Calu3 (cell line): ENCODE data around the gene UAP1L1. TPM values are rescaled to one million over a fixed set of nuclear protein-coding genes. Genes with fewer than 3 reads are reported as not detected.
A peak's percentile ranks its signal among the peaks of the same experiment; 100 is the strongest.

Source experiments
- BruUV-seq: library from RNA; stranded (reverse); fragments of 400-500 nt; replicated peaks from 2 replicates; lab custom pipeline; 2021; lab: Mats Ljungman, UMichigan
- CTCF ChIA-PET: fragments of 300-600 bp; sonication (Branson Sonifier 250); formaldehyde crosslinking; loops from one replicate; lab custom pipeline; 2022; ENCODE audit warnings: antibody characterized with exemption; lab: Charles Lee
- DNase-seq: peaks from one replicate; pipeline ENCODE4 v3.0.0; 2022
- H3K27ac Mint-ChIP-seq: one replicate; pipeline ENCODE4 v1.8.0; 2022; ENCODE audit warnings: mixed read lengths; ENCODE audit not compliant: unreplicated experiment
- H3K27me3 Mint-ChIP-seq: one replicate; pipeline ENCODE4 v1.8.0; 2022; ENCODE audit warnings: mixed read lengths; ENCODE audit not compliant: unreplicated experiment
- H3K36me3 Mint-ChIP-seq: one replicate; pipeline ENCODE4 v1.8.0; 2022; ENCODE audit warnings: mild to moderate bottlenecking, moderate library complexity, mixed read lengths; ENCODE audit not compliant: insufficient read depth, unreplicated experiment
- H3K4me1 Mint-ChIP-seq: one replicate; pipeline ENCODE4 v1.8.0; 2022; ENCODE audit warnings: mild to moderate bottlenecking, low read depth, mixed read lengths; ENCODE audit not compliant: unreplicated experiment
- H3K4me3 Mint-ChIP-seq: one replicate; pipeline ENCODE4 v1.8.0; 2022; ENCODE audit warnings: mild to moderate bottlenecking, low read depth, moderate library complexity, mixed read lengths; ENCODE audit not compliant: unreplicated experiment
- H3K9me3 Mint-ChIP-seq: one replicate; pipeline ENCODE4 v1.8.0; 2022; ENCODE audit warnings: low read depth, mixed read lengths; ENCODE audit not compliant: unreplicated experiment
- CTCF ChIP-seq: fragments of 200-600 bp; IDR thresholded peaks from one replicate; pipeline ENCODE4 v1.8.0; 2022; ENCODE audit warnings: antibody characterized with exemption; ENCODE audit not compliant: unreplicated experiment
- intact Hi-C: fragments of 100-400 bp; cut with micrococcal nuclease; formaldehyde crosslinking; loops from one replicate; pipeline ENCODE4 v1.10.0; 2022; ENCODE audit not compliant: unreplicated experiment
- total RNA-seq: library from RNA; stranded (reverse); gene quantifications from 2 replicates; pipeline ENCODE4 v1.2.3, GENCODE V29; 2022

Gene UAP1L1
- total RNA-seq, 1 experiment from 2014 or later = 9.1 TPM

- Mint-ChIP-seq H3K4me1 (peaks cover 8% of the 10 kb centered on the region), H3K27ac (no peak overlapping the region), H3K4me3 (peak overlapping the region; percentile 44), H3K9me3 (no peaks in the 10 kb centered on the region), H3K27me3 (no peaks in the 10 kb centered on the region), H3K36me3 (peaks cover 14% of the 10 kb centered on the region)
- TF ChIP-seq CTCF = no peak
- no TSS peak for BruUV-seq
- peak; percentile 65 for DNase-seq
- intact Hi-C loops = no loop called here
- CTCF ChIA-PET = interaction anchor here (0.5 to 1.8 kb wide), 5 partner anchors 9 to 30 kb away, joined by 3 to 11 read pairs (median 9); partner anchors contain the start of gene NPDC1
Observed at GRCh38 chr9:137055385-137056364, 21.6 kb upstream of the UAP1L1 start.

GRCh38 chr9:137056739-137057415, 20.4 kb upstream of the UAP1L1 start:
- CTCF ChIA-PET = interaction anchor here (1.8 kb wide), 2 partner anchors 11 to 22 kb away, joined by 7 to 9 read pairs; no protein-coding TSS in a partner anchor
- no TSS peak for BruUV-seq
- TF ChIP-seq CTCF = no peak

GRCh38 chr9:137057545-137057944, 19.8 kb upstream of the UAP1L1 start:
- H3K9me3 Mint-ChIP-seq = no peaks in the 10 kb centered on the region
- TF ChIP-seq CTCF = no peak
- H3K27me3 Mint-ChIP-seq = no peaks in the 10 kb centered on the region
- no peak overlapping the region for H3K27ac Mint-ChIP-seq
- no TSS peak for BruUV-seq
- H3K36me3 Mint-ChIP-seq = peaks cover 19% of the 10 kb centered on the region
- H3K4me3 Mint-ChIP-seq = no peak overlapping the region
- intact Hi-C loops = no loop called here
- peaks cover 8% of the 10 kb centered on the region for H3K4me1 Mint-ChIP-seq
- CTCF ChIA-PET = no interaction called here
- DNase-seq = no peak

More at GRCh38 chr9:137056739-137057415, 20.4 kb upstream of the UAP1L1 start:
- intact Hi-C loops = no loop called here
- Mint-ChIP-seq H3K4me3 (no peak overlapping the region), H3K36me3 (peaks cover 14% of the 10 kb centered on the region), H3K27me3 (no peaks in the 10 kb centered on the region), H3K9me3 (no peaks in the 10 kb centered on the region), H3K4me1 (peaks cover 8% of the 10 kb centered on the region), H3K27ac (no peak overlapping the region)
- no peak for DNase-seq

GRCh38 chr9:137058521-137059234, 18.6 kb upstream of the UAP1L1 start:
- Mint-ChIP-seq H3K4me3 (no peak overlapping the region), H3K4me1 (peaks cover 8% of the 10 kb centered on the region), H3K27me3 (no peaks in the 10 kb centered on the region), H3K27ac (no peak overlapping the region), H3K36me3 (peaks cover 19% of the 10 kb centered on the region), H3K9me3 (no peaks in the 10 kb centered on the region)
- intact Hi-C loops = no loop called here
- CTCF ChIA-PET = interaction anchor here (0.7 kb wide), 1 partner anchor 1879 kb away, joined by 3 read pairs; no protein-coding TSS in a partner anchor
- BruUV-seq = no TSS peak
- no peak for DNase-seq
- no peak for TF ChIP-seq CTCF
